ENCODE measurements around the gene JPH2.
"Not testable (repeated sequence)": the region's sequence is repeated elsewhere in the genome, so short reads cannot be mapped to it uniquely, and the experiment has no call there.

JPH2 gene

GRCh38 chr20:44187054-44187771, at the start of gene JPH2:
Gene JPH2 (minus strand): TSS chr20:44187188. CDS start chr20:44186705, 483 bp downstream.
- DNase-seq = no peak

GRCh38 chr20:44235702-44236101, 48.7 kb upstream of the JPH2 start:
- DNase-seq = no peak

DNA sequence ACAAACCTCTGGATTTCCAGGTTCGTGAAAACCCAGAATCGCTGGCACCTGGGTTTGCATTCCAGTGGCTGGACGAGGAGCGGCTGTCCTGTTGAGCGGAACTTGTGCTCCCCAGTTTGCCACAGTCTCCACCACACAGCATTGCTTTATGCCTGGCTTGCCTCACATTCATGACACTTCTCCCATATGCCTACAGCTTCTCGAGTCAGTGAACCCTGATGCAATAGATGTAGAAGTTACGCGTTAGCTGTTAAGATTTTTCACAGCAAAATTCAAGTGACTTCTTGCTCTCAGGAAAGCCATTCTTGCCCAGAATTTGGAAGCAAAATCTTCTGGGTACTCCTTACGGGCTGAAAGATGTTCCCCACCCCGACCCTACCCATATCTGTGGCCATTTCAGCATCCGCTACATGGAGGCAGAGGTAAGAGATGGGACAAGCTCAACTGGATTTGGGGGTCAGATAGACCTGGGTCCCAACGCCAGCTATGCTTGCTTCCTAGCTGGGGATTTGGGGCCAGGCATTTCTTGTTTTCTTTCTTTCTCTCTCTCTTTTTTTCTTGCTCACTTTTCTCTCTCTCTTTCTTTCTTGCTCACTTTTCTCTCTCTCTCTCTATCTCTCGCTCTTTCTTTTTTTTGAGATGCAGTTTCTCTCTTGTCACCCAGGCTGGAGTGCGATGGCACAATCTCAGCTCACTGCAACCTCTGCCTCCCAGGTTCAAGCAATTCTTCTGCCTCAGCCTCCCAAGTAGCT, 47.8 kb upstream of the JPH2 start:
- DNase-seq = no peak

- no peak for DNase-seq
Measured at GRCh38 chr20:44233436-44234016, 46.5 kb upstream of the JPH2 start.

GRCh38 chr20:44232469-44232856, 45.5 kb upstream of the JPH2 start:
- DNase-seq = not testable (repeated sequence)

DNA sequence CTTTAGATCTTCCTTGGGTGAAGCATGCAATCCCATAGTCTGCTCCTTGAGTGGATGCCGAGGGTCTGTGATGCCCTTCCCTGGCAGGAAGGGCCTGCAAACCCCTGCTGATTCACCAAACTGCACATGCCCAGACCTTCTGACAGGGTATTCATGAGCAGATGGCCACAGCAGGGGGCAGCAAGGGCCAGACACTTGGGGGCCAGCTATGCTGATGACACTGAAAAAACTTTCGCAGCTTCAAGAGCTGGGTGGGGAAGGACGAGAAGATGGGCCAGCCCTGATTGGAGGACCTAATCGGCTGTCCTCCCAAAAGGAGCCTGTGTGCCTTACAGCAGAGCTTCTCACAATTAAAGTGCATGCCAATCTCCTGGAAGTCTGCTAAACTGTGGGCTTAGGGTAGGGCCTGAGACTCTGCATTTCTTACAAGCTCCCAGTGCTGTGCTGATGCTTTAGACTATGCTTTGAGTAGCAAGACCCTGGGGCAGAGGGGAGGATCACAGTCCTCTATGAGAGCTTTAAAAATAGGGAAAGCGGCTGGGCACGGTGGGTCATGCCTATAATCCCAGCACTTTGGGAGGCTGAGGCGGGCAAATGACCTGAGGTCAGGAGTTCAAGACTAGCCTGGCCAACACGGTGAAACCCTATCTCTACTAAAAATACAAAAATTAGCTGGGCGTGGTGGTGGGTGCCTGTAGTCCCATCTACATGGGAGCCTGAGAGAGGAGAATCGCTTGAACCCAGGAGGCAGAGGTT, 44.9 kb upstream of the JPH2 start:
- DNase-seq = no peak

GRCh38 chr20:44231193-44231592, 44.2 kb upstream of the JPH2 start:
- DNase-seq = no peak

DNA sequence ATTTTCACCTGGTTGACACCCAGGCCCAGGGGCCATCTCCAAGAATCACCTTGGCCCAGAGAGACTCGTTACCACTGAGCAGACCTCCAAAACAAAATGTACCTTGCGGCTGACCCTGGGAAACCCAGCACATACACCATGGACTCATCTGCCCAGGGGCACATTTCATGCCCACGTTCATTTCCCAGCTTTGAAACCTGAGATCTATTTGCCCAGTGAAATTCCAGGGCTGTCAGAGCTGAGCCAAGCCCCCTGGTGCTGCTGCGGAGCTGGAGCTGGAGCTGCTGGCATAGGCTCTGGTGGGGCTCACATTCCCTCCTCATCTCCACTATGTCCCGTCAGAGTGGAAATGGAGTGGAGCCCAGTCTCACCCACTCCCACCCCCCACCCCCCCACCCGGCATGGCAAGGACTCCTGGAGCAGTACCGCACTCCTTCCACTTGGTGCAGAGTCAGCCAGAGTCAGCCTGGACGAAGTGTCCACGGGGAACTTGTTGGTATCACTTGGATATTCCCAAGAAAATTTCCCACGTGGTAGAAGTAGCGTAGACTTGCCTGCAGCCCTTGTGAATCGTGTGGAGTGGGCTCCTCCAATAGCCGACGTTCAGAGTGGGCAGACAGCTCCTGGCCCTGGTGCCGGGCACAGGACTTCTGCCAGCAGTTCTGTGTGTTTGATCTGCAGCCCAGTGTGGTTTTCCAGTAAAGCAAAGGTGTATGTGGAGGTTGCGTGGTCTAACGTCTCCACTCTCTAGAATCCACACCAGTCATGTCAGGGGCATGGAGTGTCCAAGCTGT, 41.7 kb upstream of the JPH2 start:
- DNase-seq = no peak

GRCh38 chr20:44224637-44225036, 37.6 kb upstream of the JPH2 start:
- DNase-seq = no peak

DNA sequence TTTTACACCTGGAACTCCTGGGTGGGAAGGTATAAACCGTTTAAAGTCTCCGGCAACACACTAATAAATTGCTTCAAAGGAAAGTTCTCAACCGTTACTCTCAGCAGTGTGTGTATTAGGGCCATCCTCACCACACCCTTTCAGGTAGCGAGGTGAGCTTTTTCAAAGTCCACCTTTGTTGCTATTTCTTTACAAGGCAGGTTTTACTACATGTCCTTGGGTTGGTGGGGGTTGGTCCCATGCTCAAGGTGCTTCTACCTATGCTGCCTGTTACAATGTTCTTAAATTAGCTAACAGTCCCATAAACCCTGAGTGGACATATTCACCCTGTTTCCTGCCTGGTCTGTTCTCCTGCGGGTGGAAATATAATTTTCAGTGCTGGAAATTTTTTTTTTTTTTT, 36.7 kb upstream of the JPH2 start:
- no peak for DNase-seq

GRCh38 chr20:44222633-44223368, 35.8 kb upstream of the JPH2 start:
- DNase-seq = no peak

- no peak for DNase-seq
Measured at GRCh38 chr20:44222027-44222426, 35.0 kb upstream of the JPH2 start.

DNA sequence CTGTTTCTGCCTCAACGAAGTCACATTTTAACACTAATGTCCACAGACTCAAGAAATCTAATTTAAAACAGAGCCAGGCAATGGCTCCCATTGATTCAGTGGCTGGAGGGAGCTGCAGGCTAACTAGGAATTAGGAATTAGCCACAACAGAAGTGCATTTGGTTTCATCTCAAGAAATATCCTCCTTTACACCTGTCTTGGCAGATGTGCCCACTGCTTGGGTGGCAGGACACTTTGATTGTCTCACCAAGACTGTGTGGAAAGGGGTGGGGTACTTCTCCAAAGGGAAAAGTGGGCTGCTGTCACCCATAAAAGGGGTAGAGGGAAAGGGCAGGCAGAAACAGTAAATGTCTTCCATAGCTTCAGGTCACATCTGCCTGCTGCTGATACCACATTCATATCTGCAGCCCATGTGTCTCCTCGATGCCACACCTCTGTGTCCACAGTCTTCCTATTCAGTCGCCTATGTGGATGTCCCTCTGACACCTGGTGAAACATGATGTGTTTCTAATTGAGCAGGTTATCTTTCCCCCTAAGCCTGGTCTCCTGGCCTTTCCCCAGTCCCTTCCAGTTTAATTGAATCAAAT, 34.5 kb upstream of the JPH2 start:
- DNase-seq = no peak

DNA sequence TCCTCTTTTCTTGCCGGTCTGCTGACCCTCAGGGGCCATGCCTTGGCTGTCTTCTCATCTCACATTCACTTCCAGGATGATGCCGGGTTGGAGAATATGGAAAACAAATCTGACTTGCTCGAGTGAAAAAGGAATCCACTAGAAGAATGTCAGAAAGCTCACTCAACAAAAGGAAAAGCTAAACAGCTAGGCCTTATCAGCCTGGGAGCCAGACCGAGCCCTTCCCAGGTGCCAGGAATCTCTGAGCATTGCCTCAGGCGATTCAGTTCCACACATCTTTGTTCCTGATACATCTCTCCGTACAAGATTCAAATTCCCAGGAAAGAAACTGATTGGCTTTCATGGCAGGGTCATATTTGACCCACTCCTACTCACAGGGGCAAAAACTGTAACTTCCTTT, 32.8 kb upstream of the JPH2 start:
- DNase-seq = no peak

GRCh38 chr20:44219170-44219730, 32.3 kb upstream of the JPH2 start:
- DNase-seq = no peak

DNA sequence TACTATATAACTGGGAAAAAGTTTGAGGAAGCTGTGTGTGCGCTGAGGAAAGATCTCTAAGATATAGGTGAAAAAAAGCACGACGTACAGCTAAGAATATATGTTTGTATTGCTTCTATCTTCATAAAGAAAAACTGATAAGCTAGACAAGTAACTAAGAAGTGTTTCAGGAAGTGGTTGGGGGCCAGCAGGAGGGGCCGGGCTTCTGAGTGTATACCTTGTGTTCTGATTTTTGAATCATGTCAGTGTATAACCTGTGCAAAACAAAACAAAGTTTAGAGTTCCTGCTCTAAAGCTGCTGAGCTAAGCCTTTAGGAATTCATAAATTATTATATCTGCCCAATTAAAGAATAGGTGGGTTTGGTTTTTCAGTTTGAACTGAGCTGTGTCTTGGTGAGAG, 31.5 kb upstream of the JPH2 start:
- DNase-seq = peak; percentile 40

- DNase-seq = peak; percentile 58
Measured at GRCh38 chr20:44217342-44218092, 30.5 kb upstream of the JPH2 start.

DNA sequence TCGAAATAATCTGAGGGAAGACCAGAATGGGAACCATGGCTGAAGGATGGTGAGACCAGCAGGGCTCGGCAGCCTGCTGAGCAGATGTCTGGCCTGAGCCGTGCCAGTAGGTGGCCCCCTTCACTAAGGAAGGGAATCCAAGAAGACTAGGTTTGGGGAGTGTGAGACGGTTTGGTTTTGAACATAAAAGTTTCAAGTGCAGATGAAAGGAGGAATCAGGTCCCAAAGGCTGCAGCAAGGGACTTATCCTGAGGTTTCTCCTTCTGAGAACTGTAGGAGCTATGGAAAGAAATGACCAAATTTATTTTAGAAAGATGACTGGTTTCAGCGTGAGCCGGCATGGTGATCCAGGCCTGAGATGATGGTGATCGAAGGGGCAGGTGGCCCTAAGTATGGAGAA, 28.1 kb upstream of the JPH2 start:
- peak; percentile 77 for DNase-seq

DNA sequence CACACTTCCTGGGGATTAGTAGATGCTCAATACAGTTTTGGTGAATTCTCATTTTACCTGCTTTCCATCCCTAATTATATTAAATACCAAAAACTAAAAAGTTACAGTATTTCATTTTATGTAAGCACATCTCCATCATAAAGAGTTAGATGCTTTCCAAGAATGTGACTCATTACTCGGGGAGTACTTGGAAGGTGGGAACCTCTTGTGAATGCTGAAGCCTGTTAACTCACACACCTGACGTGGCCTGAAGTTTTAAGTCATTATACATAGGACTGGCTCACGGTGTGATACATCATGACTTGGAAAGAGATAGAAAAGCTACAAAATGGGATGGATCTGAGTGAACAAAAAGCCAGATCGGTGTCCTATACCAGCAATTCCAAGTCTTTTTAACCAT, 25.8 kb upstream of the JPH2 start:
- no peak for DNase-seq

All from activated CD8-positive, alpha-beta memory T cell treated with anti-CD3 and anti-CD28 coated beads, Interleukin-2, amount 50 U/mL, for 4 hours (primary cell).